Iris pigment epithelial cell (primary cell): Measurements from ENCODE around the gene CCR7.

Source experiments
- DNase-seq: peaks from one replicate; pipeline ENCODE4 v3.0.0-alpha.2; 2011; ENCODE audit warnings: low read depth

Gene CCR7

DNA sequence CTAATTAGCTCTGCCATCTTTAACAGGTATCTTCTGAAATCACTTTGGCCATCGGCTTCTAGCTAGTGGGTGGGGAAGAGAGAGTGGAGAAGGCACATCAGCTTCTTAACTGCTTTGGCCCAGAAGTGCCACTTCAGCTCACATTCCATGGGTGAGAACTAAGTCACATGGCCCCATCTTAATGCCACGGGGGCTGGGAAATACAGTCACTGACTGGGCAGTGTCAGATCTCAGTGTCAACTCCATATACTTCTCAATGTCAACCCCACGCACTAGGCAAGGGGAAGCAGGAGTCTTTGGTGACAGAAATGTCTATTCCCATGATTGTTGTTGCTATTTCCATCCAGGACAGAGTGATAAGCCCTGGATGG lies 29.4 kb downstream of the CCR7 start:
- no peak for DNase-seq

DNA sequence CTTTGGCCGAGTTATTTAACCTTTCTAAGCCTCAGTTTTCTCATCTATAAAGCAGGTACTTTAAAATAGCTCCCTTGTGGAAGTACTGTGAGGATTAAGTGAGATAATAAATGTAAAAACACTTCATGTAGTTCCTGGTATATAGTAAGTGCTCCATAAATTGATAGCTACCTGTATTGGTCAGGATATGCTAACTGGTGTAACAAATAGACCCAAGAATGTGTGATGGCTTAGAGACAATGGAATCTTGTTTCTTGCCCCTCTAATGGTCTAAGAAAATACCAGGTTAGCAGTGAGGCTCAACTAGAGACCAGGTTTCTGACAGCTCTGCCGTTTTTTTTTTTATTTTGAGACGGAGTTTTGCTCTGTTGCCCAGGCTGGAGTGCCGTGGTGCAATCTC lies 29.8 kb downstream of the CCR7 start:
- no peak for DNase-seq

- no peak for DNase-seq
Observed at GRCh38 chr17:40534371-40535189, 30.7 kb downstream of the CCR7 start.

- DNase-seq: no peak
Observed at GRCh38 chr17:40533896-40534295, 31.4 kb downstream of the CCR7 start.

GRCh38 chr17:40532520-40533253 lies 32.6 kb downstream of the CCR7 start:
- DNase-seq: no peak

DNA sequence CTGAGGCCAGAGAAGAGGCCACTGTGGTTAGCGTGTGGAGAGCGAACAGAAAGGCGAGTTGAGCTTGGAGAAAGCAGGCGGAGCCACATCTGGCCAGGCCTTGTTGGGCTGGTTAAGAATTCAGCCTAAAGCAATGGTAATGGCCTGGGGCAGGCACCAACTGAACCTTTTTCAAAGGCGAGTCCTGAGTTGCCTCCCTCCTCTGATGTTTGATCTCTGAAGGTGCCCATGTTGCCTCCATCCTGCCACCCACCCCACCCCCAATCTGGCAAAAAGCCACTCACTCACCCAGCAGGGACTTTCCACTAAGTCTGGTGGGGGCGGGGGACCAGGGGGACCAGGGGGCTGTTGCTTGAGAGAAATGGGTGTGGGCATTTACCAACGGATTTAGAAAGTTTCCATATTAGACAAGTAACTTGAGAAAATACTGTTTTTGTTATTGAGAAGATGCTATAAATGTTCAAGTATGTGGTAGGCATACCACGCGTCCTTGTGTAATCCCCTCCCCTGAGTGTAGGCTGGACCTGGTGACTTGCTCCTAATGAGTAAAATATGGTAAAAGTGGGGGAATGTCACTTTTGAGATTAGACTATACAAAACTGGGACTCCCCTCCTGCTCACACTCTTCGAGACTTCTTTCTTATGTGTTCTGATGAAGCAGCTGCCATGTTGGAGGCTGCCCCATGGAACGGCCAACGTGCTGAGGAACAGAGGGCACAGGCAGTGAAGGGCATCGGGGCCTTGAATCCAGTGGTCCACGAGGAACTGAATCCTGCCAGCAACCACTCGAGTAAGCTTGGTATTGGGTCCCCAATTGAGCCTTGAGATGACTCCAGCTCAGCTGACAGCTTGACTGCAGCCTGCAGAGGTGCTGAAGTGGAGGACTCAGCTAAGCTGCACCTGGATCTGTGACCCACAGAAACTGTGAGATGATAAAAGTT lies 34.0 kb downstream of the CCR7 start:
- no peak for DNase-seq

DNA sequence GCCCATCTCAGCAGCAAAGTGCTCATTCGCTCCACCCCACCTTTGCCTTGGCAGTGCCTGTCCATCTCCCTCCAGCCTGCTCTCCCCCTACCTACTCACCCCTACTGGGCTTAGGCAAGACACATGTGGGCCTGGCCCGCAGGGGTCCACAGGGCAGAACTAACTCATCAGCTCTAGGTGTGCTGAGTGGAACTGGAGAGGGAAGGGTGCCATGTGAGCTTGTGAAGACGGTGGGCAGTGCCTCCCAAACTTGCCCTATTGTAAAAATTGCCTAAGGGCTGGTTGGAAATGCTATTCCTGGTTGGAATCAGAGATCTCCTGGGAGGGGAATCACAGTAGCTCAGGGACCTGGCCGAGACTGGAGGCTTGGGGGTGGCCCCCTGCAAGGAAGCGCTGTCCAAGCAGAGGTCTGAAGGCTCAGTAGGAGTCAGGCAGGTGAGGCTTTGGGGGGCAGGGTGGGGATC lies 34.7 kb downstream of the CCR7 start:
- DNase-seq: no peak

GRCh38 chr17:40529991-40530390 lies 35.3 kb downstream of the CCR7 start:
- no peak for DNase-seq

- DNase-seq: no peak
Observed at GRCh38 chr17:40528692-40529417, 36.4 kb downstream of the CCR7 start.

GRCh38 chr17:40526668-40527067 lies 38.6 kb downstream of the CCR7 start:
- DNase-seq: no peak

DNA sequence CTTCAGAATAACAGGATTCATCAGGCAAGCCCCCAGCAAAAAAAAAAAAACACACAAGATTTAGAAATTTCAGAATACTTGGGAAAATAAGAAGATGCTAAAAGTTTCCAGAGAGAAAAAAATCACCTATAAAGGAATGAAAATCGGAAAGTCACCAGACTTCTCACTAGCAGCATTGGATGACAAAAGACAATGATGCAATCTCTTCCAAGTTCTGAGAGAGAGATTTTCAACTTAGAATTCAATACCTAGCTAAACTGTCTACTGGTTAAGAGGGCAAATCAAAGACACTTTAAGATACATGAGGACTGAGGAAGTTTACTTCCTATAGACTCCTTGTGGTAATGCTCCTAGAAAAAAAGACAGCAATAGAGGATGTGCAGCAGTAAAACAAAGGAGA lies 40.0 kb downstream of the CCR7 start:
- DNase-seq: no peak

DNA sequence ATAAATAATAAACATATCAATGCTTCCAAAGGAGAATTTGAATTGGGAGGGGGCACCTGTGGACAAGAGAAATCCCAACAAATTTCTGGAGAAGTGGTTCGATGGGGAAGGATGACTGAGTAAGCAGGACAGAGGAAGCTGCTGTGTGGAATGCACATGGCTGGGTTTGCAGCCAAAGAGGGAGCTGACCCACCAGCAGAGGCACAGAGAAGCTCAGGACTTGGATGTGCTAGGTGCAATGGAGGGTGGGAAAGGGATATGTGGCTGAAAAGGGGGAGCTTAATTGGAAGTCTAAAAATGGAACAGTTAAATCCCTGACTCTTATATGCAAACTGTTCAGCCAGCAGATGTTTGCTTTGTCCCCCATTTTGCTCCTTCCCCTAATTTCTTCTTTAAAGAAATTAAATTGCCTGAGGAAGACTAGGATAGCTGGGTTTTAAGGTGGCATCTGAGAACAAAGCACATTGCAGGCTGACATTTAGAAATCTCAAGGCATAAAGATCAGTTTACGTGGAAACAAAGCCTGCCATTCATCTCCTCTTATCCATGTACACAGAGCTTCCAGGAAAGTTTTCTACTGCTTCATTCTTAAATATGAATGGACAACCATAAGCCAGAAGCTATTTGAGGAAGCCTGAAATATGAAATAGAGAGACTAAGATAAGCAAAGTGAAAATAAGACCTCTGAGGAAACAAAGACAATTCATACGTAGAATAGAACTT lies 40.9 kb downstream of the CCR7 start:
- no peak for DNase-seq

- DNase-seq: no peak
Observed at GRCh38 chr17:40522961-40523310, 42.3 kb downstream of the CCR7 start.

- peak; percentile 62 for DNase-seq
Observed at GRCh38 chr17:40522250-40522960, 42.9 kb downstream of the CCR7 start.

DNA sequence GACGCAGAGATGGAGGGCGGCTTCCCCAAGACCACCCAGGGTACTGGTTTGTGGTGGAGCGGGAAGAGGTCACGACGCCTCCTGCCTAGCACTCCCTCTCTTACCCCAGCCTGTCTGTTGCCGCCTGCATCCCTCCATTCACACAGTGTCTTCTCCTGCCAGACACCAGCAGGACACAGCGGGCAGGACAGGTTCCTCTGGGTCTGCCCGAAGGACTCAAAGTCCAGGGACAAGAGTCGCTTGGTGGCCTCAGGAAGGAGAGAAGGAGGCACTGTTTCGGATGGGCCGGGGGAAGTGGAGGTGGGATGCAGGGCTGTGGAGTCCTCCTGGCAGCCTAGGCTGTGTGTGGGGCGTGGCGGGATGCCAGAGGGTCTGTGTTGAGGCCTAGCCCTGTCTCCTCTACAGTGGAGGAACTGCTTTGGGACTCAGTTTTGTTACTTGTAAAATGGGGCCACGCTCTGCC lies 44.2 kb downstream of the CCR7 start:
- DNase-seq: no peak

GRCh38 chr17:40519089-40519775 lies 46.0 kb downstream of the CCR7 start:
- no peak for DNase-seq

GRCh38 chr17:40518401-40519088 lies 46.7 kb downstream of the CCR7 start:
- no peak for DNase-seq

GRCh38 chr17:40517981-40518380 lies 47.3 kb downstream of the CCR7 start:
- DNase-seq: no peak

GRCh38 chr17:40517286-40517662 lies 48.0 kb downstream of the CCR7 start:
- DNase-seq: no peak
